ENCODE data around the gene ATP2A3.

Gene ATP2A3

GRCh38 chr17:3894188-3894587, 70.0 kb downstream of the ATP2A3 start:
- ATAC-seq (replicated peaks) = no peak
- H3K4me1 Mint-ChIP-seq (ENCODE audit: low read depth in 2 of 2) = peaks cover 18 to 26% of the 10 kb centered on the region in 2 donors
- no peaks in the 10 kb centered on the region for H3K27me3 Mint-ChIP-seq
- peaks cover 12% of the 10 kb centered on the region for H3K36me3 Mint-ChIP-seq (ENCODE audit: insufficient read depth)
- DNase-seq = no peak
- H3K4me3 Mint-ChIP-seq = peak overlapping the region; percentile 74 to 80
- H3K27ac Mint-ChIP-seq = peak overlapping the region in 1 of 2 donors; percentile 85
- no peaks in the 10 kb centered on the region for H3K9me3 Mint-ChIP-seq

- peak overlapping the region; percentile 78 to 85 for H3K27ac Mint-ChIP-seq
- H3K9me3 Mint-ChIP-seq = no peaks in the 10 kb centered on the region
- peaks cover 12% of the 10 kb centered on the region for H3K36me3 Mint-ChIP-seq (ENCODE audit: insufficient read depth)
- ATAC-seq (replicated peaks) (no peak), DNase-seq (no peak)
- peaks cover 18 to 26% of the 10 kb centered on the region in 2 donors for H3K4me1 Mint-ChIP-seq (ENCODE audit: low read depth in 2 of 2)
- H3K4me3 Mint-ChIP-seq = peak overlapping the region; percentile 74 to 80
- H3K27me3 Mint-ChIP-seq = no peaks in the 10 kb centered on the region
These were observed 70.5 kb downstream of the ATP2A3 start for GRCh38 chr17:3893720-3894116.

- ATAC-seq (replicated peaks) (peak; percentile 75), DNase-seq (peak; percentile 84 to 88 (median 87))
- peak within 1 kb of the TSS; percentile 85 for H3K27ac Mint-ChIP-seq
- no peaks in the 10 kb centered on the region for H3K27me3 Mint-ChIP-seq
- H3K4me1 Mint-ChIP-seq (ENCODE audit: low read depth in 2 of 2) = peaks cover 18 to 29% of the 10 kb centered on the region in 2 donors
- H3K4me3 Mint-ChIP-seq = peak within 1 kb of the TSS; percentile 78 to 80
- H3K36me3 Mint-ChIP-seq (ENCODE audit: insufficient read depth) = peaks cover 12% of the 10 kb centered on the region
- H3K9me3 Mint-ChIP-seq = no peaks in the 10 kb centered on the region
These were observed 71.1 kb downstream of the ATP2A3 start, which contains the start of gene CAMKK1 for GRCh38 chr17:3893003-3893719. CAMKK1 (minus strand) TSS chr17:3893053; CDS start chr17:3885687, 7,366 bp downstream.

GRCh38 chr17:3892095-3892998, 71.9 kb downstream of the ATP2A3 start:
- peak; percentile 71 for ATAC-seq (replicated peaks)
- Mint-ChIP-seq H3K27ac (peak overlapping the region; percentile 71 to 85), H3K4me1 (ENCODE audit: low read depth in 2 of 2) (peaks cover 22 to 32% of the 10 kb centered on the region in 2 donors), H3K4me3 (peak overlapping the region; percentile 78), H3K36me3 (ENCODE audit: insufficient read depth) (peaks cover 12% of the 10 kb centered on the region), H3K27me3 (no peaks in the 10 kb centered on the region), H3K9me3 (no peaks in the 10 kb centered on the region)
- DNase-seq = peak; percentile 75 to 84 (median 79)

- Mint-ChIP-seq H3K4me3 (peak overlapping the region; percentile 78), H3K36me3 (ENCODE audit: insufficient read depth) (peaks cover 7% of the 10 kb centered on the region), H3K27ac (peak overlapping the region; percentile 71 to 85), H3K4me1 (ENCODE audit: low read depth in 2 of 2) (peaks cover 29 to 39% of the 10 kb centered on the region in 2 donors), H3K9me3 (no peaks in the 10 kb centered on the region), H3K27me3 (no peaks in the 10 kb centered on the region)
- ATAC-seq (replicated peaks) (no peak), DNase-seq (no peak)
These were observed 72.6 kb downstream of the ATP2A3 start for GRCh38 chr17:3891626-3892094.

GRCh38 chr17:3890878-3891219, 73.4 kb downstream of the ATP2A3 start:
- no peaks in the 10 kb centered on the region for H3K27me3 Mint-ChIP-seq
- H3K27ac Mint-ChIP-seq = peak overlapping the region; percentile 32 to 85
- H3K4me1 Mint-ChIP-seq (ENCODE audit: low read depth in 2 of 2) = peaks cover 31 to 47% of the 10 kb centered on the region in 2 donors
- DNase-seq (no peak), ATAC-seq (replicated peaks) (no peak)
- H3K36me3 Mint-ChIP-seq (ENCODE audit: insufficient read depth) = peaks cover 7% of the 10 kb centered on the region
- no peaks in the 10 kb centered on the region for H3K9me3 Mint-ChIP-seq
- peak overlapping the region; percentile 78 for H3K4me3 Mint-ChIP-seq

- no peak for ATAC-seq (replicated peaks)
- Mint-ChIP-seq H3K36me3 (ENCODE audit: insufficient read depth) (peaks cover 7% of the 10 kb centered on the region), H3K27me3 (no peaks in the 10 kb centered on the region), H3K4me3 (no peak overlapping the region), H3K4me1 (ENCODE audit: low read depth in 2 of 2) (peaks cover 31 to 47% of the 10 kb centered on the region in 2 donors), H3K27ac (peak overlapping the region in 1 of 2 donors; percentile 85), H3K9me3 (no peaks in the 10 kb centered on the region)
- no peak for DNase-seq
These were observed 74.0 kb downstream of the ATP2A3 start for GRCh38 chr17:3890082-3890877.

GRCh38 chr17:3889325-3890012, 74.8 kb downstream of the ATP2A3 start:
- Mint-ChIP-seq H3K4me1 (ENCODE audit: low read depth in 2 of 2) (peaks cover 31 to 44% of the 10 kb centered on the region in 2 donors), H3K4me3 (no peak overlapping the region), H3K36me3 (ENCODE audit: insufficient read depth) (peaks cover 4% of the 10 kb centered on the region), H3K27ac (no peak overlapping the region), H3K9me3 (no peaks in the 10 kb centered on the region), H3K27me3 (no peaks in the 10 kb centered on the region)
- DNase-seq (no peak), ATAC-seq (replicated peaks) (no peak)

GRCh38 chr17:3888343-3889171, 75.7 kb downstream of the ATP2A3 start:
- Mint-ChIP-seq H3K27ac (peak overlapping the region; percentile 85 to 93), H3K27me3 (no peaks in the 10 kb centered on the region), H3K4me1 (ENCODE audit: low read depth in 2 of 2) (peaks cover 26 to 38% of the 10 kb centered on the region in 2 donors), H3K36me3 (ENCODE audit: insufficient read depth) (peaks cover 3% of the 10 kb centered on the region), H3K9me3 (no peaks in the 10 kb centered on the region), H3K4me3 (no peak overlapping the region)
- no peak for ATAC-seq (replicated peaks)
- DNase-seq = no peak

- no peak overlapping the region for H3K4me3 Mint-ChIP-seq
- no peaks in the 10 kb centered on the region for H3K27me3 Mint-ChIP-seq
- no peaks in the 10 kb centered on the region for H3K36me3 Mint-ChIP-seq (ENCODE audit: insufficient read depth)
- H3K9me3 Mint-ChIP-seq = no peaks in the 10 kb centered on the region
- peak overlapping the region; percentile 85 to 93 for H3K27ac Mint-ChIP-seq
- DNase-seq (no peak), ATAC-seq (replicated peaks) (no peak)
- peaks cover 22 to 35% of the 10 kb centered on the region in 2 donors for H3K4me1 Mint-ChIP-seq (ENCODE audit: low read depth in 2 of 2)
These were observed 76.4 kb downstream of the ATP2A3 start for GRCh38 chr17:3887804-3888203.

GRCh38 chr17:3887394-3887793, 76.8 kb downstream of the ATP2A3 start:
- no peaks in the 10 kb centered on the region for H3K36me3 Mint-ChIP-seq (ENCODE audit: insufficient read depth)
- peak overlapping the region; percentile 31 to 82 for H3K4me3 Mint-ChIP-seq
- DNase-seq (no peak), ATAC-seq (replicated peaks) (no peak)
- no peaks in the 10 kb centered on the region for H3K27me3 Mint-ChIP-seq
- H3K9me3 Mint-ChIP-seq = no peaks in the 10 kb centered on the region
- peaks cover 22 to 35% of the 10 kb centered on the region in 2 donors for H3K4me1 Mint-ChIP-seq (ENCODE audit: low read depth in 2 of 2)
- H3K27ac Mint-ChIP-seq = peak overlapping the region; percentile 85 to 93

GRCh38 chr17:3886776-3887175, 77.5 kb downstream of the ATP2A3 start:
- ATAC-seq (replicated peaks) (peak; percentile 79), DNase-seq (no peak)
- Mint-ChIP-seq H3K27me3 (no peaks in the 10 kb centered on the region), H3K27ac (peak overlapping the region; percentile 85 to 93), H3K36me3 (ENCODE audit: insufficient read depth) (no peaks in the 10 kb centered on the region), H3K4me3 (peak overlapping the region; percentile 31 to 82), H3K9me3 (no peaks in the 10 kb centered on the region), H3K4me1 (ENCODE audit: low read depth in 2 of 2) (peaks cover 20 to 32% of the 10 kb centered on the region in 2 donors)
